HepG2 (cell line): ENCODE data around the gene NINJ2. TPM values are rescaled to one million over a fixed set of nuclear protein-coding genes. Genes with fewer than 3 reads are reported as not detected.

Experiments
- BCL6 ChIP-seq: IDR thresholded peaks from 2 replicates; pipeline ENCODE4 v1.6.1; 2016; ENCODE audit warnings: missing genetic modification reagents, missing compliant biosample characterization
- CREM ChIP-seq, 2 experiments: sonication (generic) in 1 of 2; formaldehyde crosslinking in 1 of 2; IDR thresholded peaks; 2 replicates each; pipeline versions ENCODE4 v1.4.0 to v1.6.1; 2016 to 2020; ENCODE audit warnings: antibody characterized with exemption in 1 of 2, mild to moderate bottlenecking in 1 of 2, missing genetic modification reagents in 1 of 2
- ELF3 ChIP-seq: IDR thresholded peaks from 2 replicates; pipeline ENCODE4 v1.6.1; 2016; ENCODE audit warnings: missing genetic modification reagents, missing compliant biosample characterization
- GLI4 ChIP-seq: sonication (generic); formaldehyde crosslinking; IDR thresholded peaks from 2 replicates; pipeline ENCODE4 v1.5.1; 2020; ENCODE audit warnings: missing genetic modification reagents, mild to moderate bottlenecking, moderate library complexity, borderline replicate concordance
- HIC2 ChIP-seq: sonication (generic); formaldehyde crosslinking; IDR thresholded peaks from 2 replicates; pipeline ENCODE4 v1.9.0; 2022; ENCODE audit warnings: low read depth, missing genetic modification reagents
- KLF13 ChIP-seq: sonication (generic); formaldehyde crosslinking; IDR thresholded peaks from 2 replicates; pipeline ENCODE4 v1.4.0; 2020; ENCODE audit warnings: mild to moderate bottlenecking, missing genetic modification reagents
- MAF1 ChIP-seq: sonication (generic); formaldehyde crosslinking; IDR thresholded peaks from 2 replicates; pipeline ENCODE4 v1.5.0; 2020; ENCODE audit warnings: missing genetic modification reagents, borderline replicate concordance
- MED8 ChIP-seq: sonication (generic); formaldehyde crosslinking; IDR thresholded peaks from 2 replicates; pipeline ENCODE4 v1.8.1; 2023; ENCODE audit warnings: mild to moderate bottlenecking, missing genetic modification reagents; ENCODE audit not compliant: insufficient replicate concordance
- PAF1 ChIP-seq: IDR thresholded peaks from 2 replicates; pipeline ENCODE4 v1.6.1; 2016; ENCODE audit warnings: missing genetic modification reagents, missing compliant biosample characterization
- PHF5A ChIP-seq: IDR thresholded peaks from one replicate; pipeline ENCODE4 v1.6.1; 2018; ENCODE audit warnings: low read depth, missing genetic modification reagents; ENCODE audit not compliant: unreplicated experiment
- RBM39 ChIP-seq: fragments of 200-400 bp; formaldehyde crosslinking; IDR thresholded peaks from one replicate; pipeline ENCODE4 v1.6.1; 2018; ENCODE audit warnings: antibody characterized with exemption, mild to moderate bottlenecking, low read depth, low read length; ENCODE audit not compliant: poor library complexity, severe bottlenecking
- SKI ChIP-seq: fragments of 450-650 bp; IDR thresholded peaks from one replicate; pipeline ENCODE4 v1.6.1; 2018; ENCODE audit warnings: mild to moderate bottlenecking; ENCODE audit not compliant: partially characterized antibody
- SKIL ChIP-seq: sonication (generic); formaldehyde crosslinking; IDR thresholded peaks from 2 replicates; pipeline ENCODE4 v1.8.0; 2022; ENCODE audit warnings: missing genetic modification reagents, mild to moderate bottlenecking, moderate library complexity, borderline replicate concordance
- SMARCC2 ChIP-seq: fragments of 450-650 bp; IDR thresholded peaks from 2 replicates; pipeline ENCODE4 v1.6.1; 2017; ENCODE audit warnings: antibody characterized with exemption, mild to moderate bottlenecking
- SNAPC2 ChIP-seq: sonication (generic); formaldehyde crosslinking; IDR thresholded peaks from 2 replicates; pipeline ENCODE4 v1.8.1; 2022; ENCODE audit warnings: mild to moderate bottlenecking, missing genetic modification reagents
- THAP11 ChIP-seq: IDR thresholded peaks from 2 replicates; pipeline ENCODE4 v1.6.1; 2016; ENCODE audit warnings: missing biosample characterization, missing genetic modification reagents
- YY1 ChIP-seq: IDR thresholded peaks from 2 replicates; pipeline ENCODE4 v1.6.1; 2011; ENCODE audit warnings: low read length, low read depth, moderate library complexity, mild to moderate bottlenecking; ENCODE audit not compliant: insufficient read depth, insufficient replicate concordance
- ZFY ChIP-seq: sonication (generic); formaldehyde crosslinking; IDR thresholded peaks from 2 replicates; pipeline ENCODE4 v1.4.0; 2020; ENCODE audit warnings: missing genetic modification reagents
- ZNF280D ChIP-seq: sonication (generic); formaldehyde crosslinking; IDR thresholded peaks from 2 replicates; pipeline ENCODE4 v1.5.1; 2020; ENCODE audit warnings: mild to moderate bottlenecking, missing genetic modification reagents
- ZNF562 ChIP-seq: sonication (generic); formaldehyde crosslinking; IDR thresholded peaks from 2 replicates; pipeline ENCODE4 v1.8.0; 2022; ENCODE audit warnings: missing genetic modification reagents, borderline replicate concordance
- ZSCAN31 ChIP-seq: sonication (generic); formaldehyde crosslinking; IDR thresholded peaks from 2 replicates; pipeline ENCODE4 v1.5.0; 2020; ENCODE audit warnings: low read depth, mild to moderate bottlenecking, missing genetic modification reagents
- polyA plus RNA-seq, 8 experiments: library from polyadenylated mRNA; depleted of rRNA in 3 of 8; stranded (reverse) in 7 of 8; unstranded in 1 of 8; fragments of >200 nt; fragmentation: Illumina TruSeq in 4 of 8; extraction: Trizol in 4 of 8; gene quantifications; 2 replicates each; pipeline versions ENCODE4 v1.2.1 to v1.2.3, GENCODE V29; 2011 to 2016; ENCODE audit warnings: low read depth in 4 of 8, missing spikeins in 1 of 8, mixed read lengths in 1 of 8; ENCODE audit not compliant: insufficient read depth in 1 of 8
- total RNA-seq, 5 experiments: library from RNA; depleted of rRNA; stranded (reverse); fragments of >200 nt; fragmentation: Illumina TruSeq; extraction: Trizol; gene quantifications; 2 replicates each; pipeline ENCODE4 v1.2.3, GENCODE V29; 2016; ENCODE audit warnings: low read depth in 1 of 5

Gene NINJ2
- total and polyA plus RNA-seq, 2 of the 13 experiments (the other 11 are each of a cell fraction or from before 2014, with no cell fraction given), result 0.62 to 3.8 TPM

GRCh38 chr12:570921-571794 is 92.1 kb downstream of the NINJ2 start (continued):
- TF ChIP-seq ZNF280D (CRISPR knock-in tag) (0 out of 2 replicates have a peak, but pooled peaks have one; percentile 24), PHF5A (CRISPR knock-in tag) (peak; percentile 20), RBM39 (peak; percentile 30), BCL6 (CRISPR knock-in tag) (peak; percentile 89), SKI (peak; percentile 19), MAF1 (CRISPR knock-in tag) (no peak), YY1 (no peak), CREM (IDR thresholded peaks at IDR 0.05) (peak; percentile 43), CREM (CRISPR knock-in tag; IDR thresholded peaks at IDR 0.05) (no peak), SNAPC2 (CRISPR knock-in tag) (0 out of 2 replicates have a peak, but pooled peaks have one; percentile 4), SMARCC2 (no peak), PAF1 (CRISPR knock-in tag) (no peak), HIC2 (CRISPR knock-in tag) (peak; percentile 83), GLI4 (0 out of 2 replicates have a peak, but pooled peaks have one; percentile 11), ELF3 (peak; percentile 6), SKIL (no peak; the same call in 1 of the 2 replicates), ZSCAN31 (CRISPR knock-in tag) (0 out of 2 replicates have a peak, but pooled peaks have one; percentile 57), ZFY (CRISPR knock-in tag) (0 out of 2 replicates have a peak, but pooled peaks have one; percentile 2), KLF13 (CRISPR knock-in tag) (no peak), MED8 (peak; percentile 12), THAP11 (peak; percentile 51), ZNF562 (CRISPR knock-in tag) (no peak)
